Retinal pigment epithelial cell (primary cell): ENCODE data around the gene CCDC192.
A peak's percentile ranks its signal among the peaks of the same experiment; 100 is the strongest.

ENCODE experiments used
- DNase-seq: peaks from one replicate; pipeline ENCODE4 v3.0.0-alpha.2; 2010; ENCODE audit warnings: low read depth
- H3K4me3 ChIP-seq: 2 replicates; pipeline ENCODE4 v1.5.1; 2011; ENCODE audit warnings: mild to moderate bottlenecking, low read length, control low read depth, moderate library complexity
- TF ChIP-seq, protein P1 (sequence below): conservative IDR thresholded peaks from 2 replicates; pipeline ENCODE4 v1.5.1; 2011; ENCODE audit warnings: low read depth, low read length, control low read depth, inconsistent platforms

The CCDC192 gene

GRCh38 chr5:127858116-127858784, 155.1 kb downstream of the CCDC192 start:
- no peak overlapping the region for H3K4me3 ChIP-seq
- TF ChIP-seq, protein P1, sequence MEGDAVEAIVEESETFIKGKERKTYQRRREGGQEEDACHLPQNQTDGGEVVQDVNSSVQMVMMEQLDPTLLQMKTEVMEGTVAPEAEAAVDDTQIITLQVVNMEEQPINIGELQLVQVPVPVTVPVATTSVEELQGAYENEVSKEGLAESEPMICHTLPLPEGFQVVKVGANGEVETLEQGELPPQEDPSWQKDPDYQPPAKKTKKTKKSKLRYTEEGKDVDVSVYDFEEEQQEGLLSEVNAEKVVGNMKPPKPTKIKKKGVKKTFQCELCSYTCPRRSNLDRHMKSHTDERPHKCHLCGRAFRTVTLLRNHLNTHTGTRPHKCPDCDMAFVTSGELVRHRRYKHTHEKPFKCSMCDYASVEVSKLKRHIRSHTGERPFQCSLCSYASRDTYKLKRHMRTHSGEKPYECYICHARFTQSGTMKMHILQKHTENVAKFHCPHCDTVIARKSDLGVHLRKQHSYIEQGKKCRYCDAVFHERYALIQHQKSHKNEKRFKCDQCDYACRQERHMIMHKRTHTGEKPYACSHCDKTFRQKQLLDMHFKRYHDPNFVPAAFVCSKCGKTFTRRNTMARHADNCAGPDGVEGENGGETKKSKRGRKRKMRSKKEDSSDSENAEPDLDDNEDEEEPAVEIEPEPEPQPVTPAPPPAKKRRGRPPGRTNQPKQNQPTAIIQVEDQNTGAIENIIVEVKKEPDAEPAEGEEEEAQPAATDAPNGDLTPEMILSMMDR = no peak
- DNase-seq = peak; percentile 98

DNA sequence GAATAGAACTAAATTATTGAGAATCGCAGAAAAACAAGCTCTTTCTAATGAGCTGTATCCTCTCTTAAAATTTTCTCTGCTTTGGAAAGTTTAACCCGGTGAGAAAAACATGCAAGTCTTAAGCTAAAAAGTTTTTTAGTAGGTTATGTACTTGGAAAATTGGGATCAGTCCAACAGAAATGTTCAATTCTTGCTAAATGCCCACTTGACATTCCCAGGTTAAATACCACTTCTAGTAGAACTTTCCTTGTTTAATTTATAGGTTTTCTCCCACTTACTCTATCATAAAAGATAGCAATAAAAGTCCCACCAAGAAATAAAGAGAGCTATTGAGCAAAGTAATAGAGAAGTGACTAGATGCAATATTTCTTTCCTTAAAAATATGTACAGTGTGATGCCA, 157.1 kb downstream of the CCDC192 start:
- DNase-seq = no peak
- TF ChIP-seq, protein P1 = no peak
- H3K4me3 ChIP-seq = no peak overlapping the region

- no peak overlapping the region for H3K4me3 ChIP-seq
- DNase-seq = no peak
- TF ChIP-seq, protein P1 = no peak
Measured at GRCh38 chr5:127863161-127863560, 160.0 kb downstream of the CCDC192 start.

- TF ChIP-seq, protein P1 = no peak
- no peak for DNase-seq
- no peak overlapping the region for H3K4me3 ChIP-seq
Measured at GRCh38 chr5:127863610-127864395, 160.6 kb downstream of the CCDC192 start.

DNA sequence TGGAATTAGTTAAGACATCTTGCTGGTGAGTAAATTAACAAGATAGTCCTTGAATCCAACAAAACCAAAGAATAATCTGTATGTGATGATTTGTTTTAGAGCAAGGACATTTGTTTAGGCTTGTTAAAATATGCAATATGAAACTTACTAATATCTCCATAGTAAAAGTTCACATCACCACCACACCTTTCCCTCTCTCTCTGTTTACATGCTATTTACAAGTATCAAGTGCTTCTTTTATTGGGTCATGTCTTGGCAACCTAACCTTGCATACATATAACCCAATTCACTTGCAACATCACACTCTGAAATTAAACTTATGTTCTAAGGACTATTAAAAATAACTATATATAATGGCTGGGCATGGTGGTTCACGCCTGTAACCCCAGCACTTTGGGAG, 161.3 kb downstream of the CCDC192 start:
- TF ChIP-seq, protein P1 = no peak
- no peak for DNase-seq
- no peak overlapping the region for H3K4me3 ChIP-seq

- H3K4me3 ChIP-seq = no peak overlapping the region
- DNase-seq = no peak
- TF ChIP-seq, protein P1 = no peak
Measured at GRCh38 chr5:127865273-127865672, 162.1 kb downstream of the CCDC192 start.
